Measurements from ENCODE around the gene YIPF2. TPM values are rescaled to one million over a fixed set of nuclear protein-coding genes. Genes with fewer than 3 reads are reported as not detected.

Gene YIPF2
- total and polyA plus RNA-seq, 8 donors = 31.9 to 77.6 (median 37.1) TPM

GRCh38 chr19:10920781-10921180, 7.7 kb downstream of the YIPF2 start:
- Histone ChIP-seq H3K9me3 (no peaks in the 10 kb centered on the region), H3K27ac (no peak overlapping the region), H3K4me3 (no peak overlapping the region), H3K27me3 (no peaks in the 10 kb centered on the region), H3K36me3 (peaks cover 0 to 88% of the 10 kb centered on the region in 2 donors), H3K4me1 (peaks cover 0 to 2% of the 10 kb centered on the region in 2 donors)
- ATAC-seq (no peak), DNase-seq (no peak)
- intact Hi-C loops (cut with DNase I) = no loop called here
- TF ChIP-seq CTCF (IDR thresholded peaks at IDR 0.05) = no peak

- Histone ChIP-seq H3K4me3 (no peak overlapping the region), H3K9me3 (no peaks in the 10 kb centered on the region), H3K36me3 (peaks cover 0 to 90% of the 10 kb centered on the region in 2 donors), H3K27ac (no peak overlapping the region), H3K4me1 (peaks cover 0 to 2% of the 10 kb centered on the region in 2 donors), H3K27me3 (no peaks in the 10 kb centered on the region)
- no peak for DNase-seq
- TF ChIP-seq CTCF (IDR thresholded peaks at IDR 0.05) = no peak
- ATAC-seq = no peak
- intact Hi-C loops (cut with DNase I) = no loop called here
Measured at GRCh38 chr19:10920288-10920655, 8.2 kb downstream of the YIPF2 start.

GRCh38 chr19:10919352-10920287, 8.8 kb downstream of the YIPF2 start:
- H3K27me3 ChIP-seq = no peaks in the 10 kb centered on the region
- no peak overlapping the region for H3K27ac ChIP-seq
- TF ChIP-seq CTCF (IDR thresholded peaks at IDR 0.05) = no peak
- H3K36me3 ChIP-seq = peaks cover 0 to 90% of the 10 kb centered on the region in 2 donors
- no peaks in the 10 kb centered on the region for H3K9me3 ChIP-seq
- H3K4me1 ChIP-seq = peaks cover 0 to 2% of the 10 kb centered on the region in 2 donors
- no peak overlapping the region for H3K4me3 ChIP-seq
- peak; percentile 68 for ATAC-seq
- intact Hi-C loops (cut with DNase I) = no loop called here
- peak in 1 of 4 donors; percentile 48 for DNase-seq

- H3K9me3 ChIP-seq = no peaks in the 10 kb centered on the region
- H3K4me1 ChIP-seq = peaks cover 0 to 2% of the 10 kb centered on the region in 2 donors
- H3K4me3 ChIP-seq = no peak overlapping the region
- TF ChIP-seq CTCF (IDR thresholded peaks at IDR 0.05) = no peak
- DNase-seq (peak in 1 of 4 donors; percentile 15), ATAC-seq (no peak)
- H3K27ac ChIP-seq = no peak overlapping the region
- intact Hi-C loops (cut with DNase I) = no loop called here
- H3K36me3 ChIP-seq = peaks cover 0 to 90% of the 10 kb centered on the region in 2 donors
- no peaks in the 10 kb centered on the region for H3K27me3 ChIP-seq
Measured at GRCh38 chr19:10918359-10918758, 10.1 kb downstream of the YIPF2 start.

- no peaks in the 10 kb centered on the region for H3K9me3 ChIP-seq
- H3K4me1 ChIP-seq = peaks cover 0 to 2% of the 10 kb centered on the region in 2 donors
- H3K4me3 ChIP-seq = no peak overlapping the region
- no peak overlapping the region for H3K27ac ChIP-seq
- no peak for ATAC-seq
- DNase-seq = no peak
- intact Hi-C loops (cut with DNase I) = no loop called here
- H3K36me3 ChIP-seq = peaks cover 0 to 90% of the 10 kb centered on the region in 2 donors
- TF ChIP-seq CTCF (IDR thresholded peaks at IDR 0.05) = no peak
- no peaks in the 10 kb centered on the region for H3K27me3 ChIP-seq
Measured at GRCh38 chr19:10916602-10917001, 11.8 kb downstream of the YIPF2 start.
